HepG2 (cell line): ENCODE results near the gene ART3. TPM values are rescaled to one million over a fixed set of nuclear protein-coding genes. Genes with fewer than 3 reads are reported as not detected.

Source experiments
- AGO1 ChIP-seq: fragments of 200-400 bp; formaldehyde crosslinking; IDR thresholded peaks from 2 replicates; pipeline ENCODE4 v1.6.1; 2017; ENCODE audit warnings: mild to moderate bottlenecking, low read depth, low read length, moderate library complexity; ENCODE audit not compliant: poor library complexity, severe bottlenecking
- ARNT2 ChIP-seq: sonication (generic); formaldehyde crosslinking; IDR thresholded peaks from 2 replicates; pipeline ENCODE4 v1.8.0; 2022; ENCODE audit warnings: mild to moderate bottlenecking, low read depth, missing genetic modification reagents, moderate library complexity
- CHCHD3 ChIP-seq: sonication (generic); formaldehyde crosslinking; IDR thresholded peaks from 2 replicates; pipeline ENCODE4 v1.8.0; 2022; ENCODE audit warnings: mild to moderate bottlenecking, missing genetic modification reagents, moderate library complexity
- ELF3 ChIP-seq: IDR thresholded peaks from 2 replicates; pipeline ENCODE4 v1.6.1; 2016; ENCODE audit warnings: missing genetic modification reagents, missing compliant biosample characterization
- HBP1 ChIP-seq: IDR thresholded peaks from 2 replicates; pipeline ENCODE4 v1.6.1; 2016; ENCODE audit warnings: low read depth, control low read depth
- HMG20A ChIP-seq: IDR thresholded peaks from 2 replicates; pipeline ENCODE4 v1.6.1; 2016; ENCODE audit warnings: borderline replicate concordance
- ONECUT2 ChIP-seq: sonication (generic); formaldehyde crosslinking; IDR thresholded peaks from 2 replicates; pipeline ENCODE4 v1.4.0; 2020; ENCODE audit warnings: missing genetic modification reagents
- REPIN1 ChIP-seq: sonication (generic); formaldehyde crosslinking; IDR thresholded peaks from 2 replicates; pipeline ENCODE4 v1.8.0; 2022; ENCODE audit warnings: missing genetic modification reagents, low read depth, mild to moderate bottlenecking, borderline replicate concordance
- SP5 ChIP-seq: IDR thresholded peaks from 2 replicates; pipeline ENCODE4 v1.6.1; 2016; ENCODE audit warnings: low read depth, borderline replicate concordance
- SYNCRIP ChIP-seq: fragments of 200-400 bp; formaldehyde crosslinking; IDR thresholded peaks from 2 replicates; pipeline ENCODE4 v1.6.1; 2018; ENCODE audit warnings: mild to moderate bottlenecking, low read depth, low read length; ENCODE audit not compliant: insufficient read depth
- ZBED4 ChIP-seq: sonication (generic); formaldehyde crosslinking; IDR thresholded peaks from 2 replicates; pipeline ENCODE4 v1.4.0; 2020; ENCODE audit warnings: missing genetic modification reagents, borderline replicate concordance
- ZFP62 ChIP-seq: sonication (generic); formaldehyde crosslinking; IDR thresholded peaks from 2 replicates; pipeline ENCODE4 v1.4.0; 2020; ENCODE audit warnings: missing genetic modification reagents
- ZFX ChIP-seq: sonication (generic); formaldehyde crosslinking; IDR thresholded peaks from 2 replicates; pipeline ENCODE4 v1.4.0; 2020; ENCODE audit warnings: mild to moderate bottlenecking, low read depth, missing genetic modification reagents, moderate library complexity
- ZMYM3 ChIP-seq: sonication (generic); formaldehyde crosslinking; IDR thresholded peaks from 2 replicates; pipeline ENCODE4 v1.5.1; 2020; ENCODE audit warnings: mild to moderate bottlenecking, missing genetic modification reagents
- ZMYM4 ChIP-seq: sonication (generic); formaldehyde crosslinking; IDR thresholded peaks from 2 replicates; pipeline ENCODE4 v1.8.1; 2023; ENCODE audit warnings: mild to moderate bottlenecking, missing genetic modification reagents
- ZNF235 ChIP-seq: sonication (generic); formaldehyde crosslinking; IDR thresholded peaks from 2 replicates; pipeline ENCODE4 v1.8.1; 2023; ENCODE audit warnings: mild to moderate bottlenecking, missing genetic modification reagents, borderline replicate concordance
- ZNF343 ChIP-seq: sonication (generic); formaldehyde crosslinking; IDR thresholded peaks from 2 replicates; pipeline ENCODE4 v1.4.0; 2020; ENCODE audit warnings: mild to moderate bottlenecking, missing genetic modification reagents
- ZNF382 ChIP-seq: sonication (generic); formaldehyde crosslinking; IDR thresholded peaks from 2 replicates; pipeline ENCODE4 v1.5.0; 2020; ENCODE audit warnings: missing genetic modification reagents, mild to moderate bottlenecking, borderline replicate concordance
- ZNF44 ChIP-seq: sonication (generic); formaldehyde crosslinking; IDR thresholded peaks from 2 replicates; pipeline ENCODE4 v1.5.1; 2020; ENCODE audit warnings: mild to moderate bottlenecking, missing genetic modification reagents
- ZNF451 ChIP-seq: sonication (generic); formaldehyde crosslinking; IDR thresholded peaks from 2 replicates; pipeline ENCODE4 v1.5.0; 2020; ENCODE audit warnings: mild to moderate bottlenecking, missing genetic modification reagents
- ZNF577 ChIP-seq: sonication (generic); formaldehyde crosslinking; IDR thresholded peaks from 2 replicates; pipeline ENCODE4 v1.4.0; 2020; ENCODE audit warnings: mild to moderate bottlenecking, low read depth, missing genetic modification reagents, borderline replicate concordance
- ZNF792 ChIP-seq: IDR thresholded peaks from 2 replicates; pipeline ENCODE4 v1.6.1; 2016
- polyA plus RNA-seq, 8 experiments: library from polyadenylated mRNA; depleted of rRNA in 3 of 8; stranded (reverse) in 7 of 8; unstranded in 1 of 8; fragments of >200 nt; fragmentation: Illumina TruSeq in 4 of 8; extraction: Trizol in 4 of 8; gene quantifications; 2 replicates each; pipeline versions ENCODE4 v1.2.1 to v1.2.3, GENCODE V29; 2011 to 2016; ENCODE audit warnings: low read depth in 4 of 8, missing spikeins in 1 of 8, mixed read lengths in 1 of 8; ENCODE audit not compliant: insufficient read depth in 1 of 8
- total RNA-seq, 5 experiments: library from RNA; depleted of rRNA; stranded (reverse); fragments of >200 nt; fragmentation: Illumina TruSeq; extraction: Trizol; gene quantifications; 2 replicates each; pipeline ENCODE4 v1.2.3, GENCODE V29; 2016; ENCODE audit warnings: low read depth in 1 of 5

ART3 gene
- total and polyA plus RNA-seq, 2 of the 13 experiments (the other 11 are each of a cell fraction or from before 2014, with no cell fraction given) = not detected

- TF ChIP-seq HMG20A (no peak; the same call in 1 of the 2 replicates), CHCHD3 (0 out of 2 replicates have a peak, but pooled peaks have one; percentile 70), ZFX (CRISPR knock-in tag) (peak; percentile 98), HBP1 (CRISPR knock-in tag) (peak; percentile 94), SP5 (CRISPR knock-in tag) (peak; percentile 65; the same call in 1 of the 2 replicates), ZNF382 (no peak), ZNF451 (CRISPR knock-in tag) (peak; percentile 94), AGO1 (no peak), ARNT2 (peak; percentile 94), REPIN1 (CRISPR knock-in tag) (peak; percentile 99), ZMYM3 (CRISPR knock-in tag) (peak; percentile 15; the same call in 1 of the 2 replicates), ZMYM4 (peak; percentile 97), ZNF235 (no peak), ONECUT2 (0 out of 2 replicates have a peak, but pooled peaks have one; percentile 14), ZNF792 (CRISPR knock-in tag) (peak; percentile 92), ZFP62 (CRISPR knock-in tag) (no peak), ZBED4 (0 out of 2 replicates have a peak, but pooled peaks have one; percentile 57), ZNF343 (CRISPR knock-in tag) (0 out of 2 replicates have a peak, but pooled peaks have one; percentile 75), ZNF44 (CRISPR knock-in tag) (no peak), ELF3 (CRISPR knock-in tag) (peak; percentile 85), SYNCRIP (no peak), ZNF577 (CRISPR knock-in tag) (no peak)
Observed at GRCh38 chr4:76148142-76148865, 73.8 kb downstream of the ART3 start, which contains the start of gene NUP54 (continued).
